Trophoblast cell (in vitro differentiated cells and primary cell): Measurements from ENCODE around the gene CACNA2D3.

Experiments used
- DNase-seq, 2 donors: peaks; one replicate each; pipeline ENCODE4 v3.0.0-alpha.2; 2016
- H2AFZ ChIP-seq: 2 replicates; pipeline ENCODE4 v1.6.1; 2013; ENCODE audit warnings: low read length, moderate library complexity, mild to moderate bottlenecking; ENCODE audit not compliant: insufficient read depth, poor library complexity
- H2AK5ac ChIP-seq: 2 replicates; pipeline ENCODE4 v1.6.1; 2013; ENCODE audit warnings: mild to moderate bottlenecking, low read length
- H2BK120ac ChIP-seq: 2 replicates; pipeline ENCODE4 v1.6.1; 2013; ENCODE audit warnings: low read length, mild to moderate bottlenecking, moderate library complexity; ENCODE audit not compliant: insufficient read depth, poor library complexity
- H2BK12ac ChIP-seq: 2 replicates; pipeline ENCODE4 v1.6.1; 2013; ENCODE audit warnings: mild to moderate bottlenecking, low read length, moderate library complexity
- H2BK5ac ChIP-seq: 2 replicates; pipeline ENCODE4 v1.6.1; 2013; ENCODE audit warnings: low read length, low read depth, moderate library complexity, mild to moderate bottlenecking; ENCODE audit not compliant: poor library complexity
- H3K14ac ChIP-seq: 2 replicates; pipeline ENCODE4 v1.6.1; 2013; ENCODE audit warnings: mild to moderate bottlenecking, low read length
- H3K18ac ChIP-seq: 2 replicates; pipeline ENCODE4 v1.6.1; 2013; ENCODE audit warnings: mild to moderate bottlenecking, low read length
- H3K23ac ChIP-seq: 2 replicates; pipeline ENCODE4 v1.6.1; 2013; ENCODE audit warnings: low read length
- H3K27ac ChIP-seq: 2 replicates; pipeline ENCODE4 v1.5.1; 2013; ENCODE audit warnings: low read depth, mild to moderate bottlenecking, inconsistent platforms, low read length, moderate library complexity
- H3K27me3 ChIP-seq: 2 replicates; pipeline ENCODE4 v1.6.1; 2013; ENCODE audit warnings: inconsistent platforms, mild to moderate bottlenecking, low read length, moderate library complexity; ENCODE audit not compliant: insufficient read depth
- H3K36me3 ChIP-seq, 2 experiments: 1 replicate in 1 of 2; 2 replicates in 1 of 2; pipeline ENCODE4 v1.6.1; 2013; ENCODE audit warnings: low read length in 2 of 2, mild to moderate bottlenecking in 2 of 2, moderate library complexity in 1 of 2; ENCODE audit not compliant: insufficient read depth in 2 of 2, control insufficient read depth in 1 of 2
- H3K4ac ChIP-seq: 2 replicates; pipeline ENCODE4 v1.6.1; 2013; ENCODE audit warnings: low read depth, mild to moderate bottlenecking, low read length, moderate library complexity
- H3K4me1 ChIP-seq, 2 experiments: 1 replicate in 1 of 2; 2 replicates in 1 of 2; pipeline ENCODE4 v1.6.1; 2013; ENCODE audit warnings: low read length in 2 of 2, mild to moderate bottlenecking in 2 of 2, moderate library complexity in 1 of 2; ENCODE audit not compliant: insufficient read depth in 2 of 2, control insufficient read depth in 1 of 2
- H3K4me2 ChIP-seq: 2 replicates; pipeline ENCODE4 v1.6.1; 2013; ENCODE audit warnings: inconsistent platforms, mild to moderate bottlenecking, low read length, moderate library complexity
- H3K4me3 ChIP-seq: 2 replicates; pipeline ENCODE4 v1.5.1; 2013; ENCODE audit warnings: mild to moderate bottlenecking, low read depth, low read length, inconsistent platforms
- H3K79me1 ChIP-seq: one replicate; pipeline ENCODE4 v1.6.1; 2013; ENCODE audit warnings: low read length
- H3K79me2 ChIP-seq: 2 replicates; pipeline ENCODE4 v1.6.1; 2013; ENCODE audit warnings: low read length, mild to moderate bottlenecking; ENCODE audit not compliant: control insufficient read depth, insufficient read depth, poor library complexity
- H3K9ac ChIP-seq: 2 replicates; pipeline ENCODE4 v1.6.1; 2013; ENCODE audit warnings: mild to moderate bottlenecking, low read length
- H3K9me3 ChIP-seq: 2 replicates; pipeline ENCODE4 v1.6.1; 2013; ENCODE audit warnings: low read depth, mild to moderate bottlenecking, control low read depth, inconsistent platforms, low read length; ENCODE audit not compliant: insufficient read depth
- H4K12ac ChIP-seq: 2 replicates; pipeline ENCODE4 v1.6.1; 2013; ENCODE audit warnings: low read depth, mild to moderate bottlenecking, low read length, moderate library complexity
- H4K8ac ChIP-seq: 2 replicates; pipeline ENCODE4 v1.6.1; 2013; ENCODE audit warnings: low read depth, mild to moderate bottlenecking, low read length, moderate library complexity
- H4K91ac ChIP-seq: one replicate; pipeline ENCODE4 v1.6.1; 2013; ENCODE audit warnings: low read depth, mild to moderate bottlenecking, low read length, moderate library complexity
- WGBS: extraction: QIAGEN DNeasy Blood & Tissue Kit; methylation state at CpG from one replicate; pipeline ENCODE4 v1.1.7; 2013; ENCODE audit warnings: missing lambda C conversion rate; ENCODE audit not compliant: insufficient read length, insufficient coverage; ENCODE audit errors: extremely low coverage; 5-methylcytosine and 5-hydroxymethylcytosine counted together

The CACNA2D3 gene

DNA sequence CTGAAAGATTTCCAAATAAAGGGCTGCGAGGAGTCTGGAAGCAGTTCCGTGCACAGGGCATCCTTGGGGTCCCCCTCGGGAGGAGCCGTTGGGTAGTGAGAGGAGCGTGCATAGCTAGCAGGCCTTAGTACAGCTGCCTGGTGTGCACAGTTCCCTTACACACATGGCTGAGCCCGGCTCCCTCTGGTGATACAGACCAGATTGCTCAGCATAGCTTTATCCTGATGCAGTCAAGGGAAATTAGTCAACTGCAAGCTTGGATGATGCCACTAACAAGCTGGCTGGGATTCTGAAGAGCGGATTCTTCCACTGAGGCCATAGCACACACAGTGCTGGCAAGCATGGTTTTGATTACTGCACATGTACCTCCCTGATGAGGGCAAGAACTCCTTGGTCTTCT is 456.1 kb downstream of the CACNA2D3 start:
- H3K4ac ChIP-seq = no peak overlapping the region
- peaks cover 0 to 3% of the 10 kb centered on the region in 2 experiments for H3K4me1 ChIP-seq
- no peak overlapping the region for H2BK5ac ChIP-seq
- H3K36me3 ChIP-seq = no peaks in the 10 kb centered on the region
- H2BK120ac ChIP-seq = no peak overlapping the region
- no peak overlapping the region for H2AFZ ChIP-seq
- H2AK5ac ChIP-seq = no peak overlapping the region
- no peak overlapping the region for H4K8ac ChIP-seq
- no peak overlapping the region for H4K91ac ChIP-seq
- H2BK12ac ChIP-seq = no peak overlapping the region
- no peaks in the 10 kb centered on the region for H3K9me3 ChIP-seq
- no peak overlapping the region for H3K23ac ChIP-seq
- no peak overlapping the region for H3K4me2 ChIP-seq
- no peak overlapping the region for H3K14ac ChIP-seq
- no peak overlapping the region for H4K12ac ChIP-seq
- no peaks in the 10 kb centered on the region for H3K27me3 ChIP-seq
- no peak overlapping the region for H3K4me3 ChIP-seq
- no peaks in the 10 kb centered on the region for H3K79me1 ChIP-seq
- no peak overlapping the region for H3K18ac ChIP-seq
- H3K27ac ChIP-seq = no peak overlapping the region
- H3K79me2 ChIP-seq = no peaks in the 10 kb centered on the region
- WGBS = no CpG with 5 or more reads among the region's 7 CpGs
- no peak for DNase-seq
- H3K9ac ChIP-seq = no peak overlapping the region

DNA sequence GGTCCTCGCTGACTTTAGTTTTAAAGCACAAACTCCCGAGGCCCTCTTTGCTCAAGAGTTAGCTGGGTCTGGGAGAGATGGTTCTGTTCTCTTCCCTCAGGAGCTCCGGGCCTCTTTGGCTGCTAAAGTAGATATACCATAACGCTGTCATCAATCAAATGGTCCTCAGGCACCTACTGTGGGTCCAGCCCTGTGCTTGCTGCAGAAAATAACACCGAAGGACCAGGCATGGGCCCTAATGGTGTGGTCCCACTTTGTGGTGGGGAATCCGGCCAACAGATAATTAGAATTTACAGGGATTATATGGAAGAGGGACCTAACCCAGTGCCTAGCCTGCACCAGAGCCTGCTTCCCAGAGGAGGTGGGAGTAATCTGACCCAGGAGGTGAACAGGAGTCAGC is 458.1 kb downstream of the CACNA2D3 start:
- H3K4me1 ChIP-seq = peaks cover 0 to 3% of the 10 kb centered on the region in 2 experiments
- H3K79me2 ChIP-seq = no peaks in the 10 kb centered on the region

DNA sequence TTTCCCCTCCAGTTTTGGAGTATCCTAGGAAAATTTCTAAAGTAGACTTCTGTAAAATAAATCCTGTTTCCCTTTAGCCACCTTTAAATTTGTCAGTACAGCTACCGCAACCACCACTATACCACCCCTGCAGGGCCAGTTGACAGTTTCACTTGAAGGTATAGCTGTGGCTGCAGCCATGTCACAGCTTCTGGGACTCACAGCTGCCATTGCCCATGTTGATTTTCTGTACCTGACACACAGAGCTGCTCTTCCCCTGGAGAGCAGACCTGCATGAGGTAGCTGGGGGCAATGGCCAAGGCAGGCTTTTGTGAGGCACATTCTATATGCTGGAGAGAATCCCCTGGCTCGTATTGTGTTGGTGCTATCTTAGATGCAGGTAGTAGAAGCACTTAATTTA is 460.1 kb downstream of the CACNA2D3 start:
- Histone ChIP-seq H3K4ac (no peak overlapping the region), H3K4me2 (no peak overlapping the region), H3K27ac (no peak overlapping the region), H3K4me1 (no peaks in the 10 kb centered on the region), H3K36me3 (no peaks in the 10 kb centered on the region), H3K9ac (no peak overlapping the region), H4K8ac (no peak overlapping the region), H2BK5ac (no peak overlapping the region), H3K4me3 (no peak overlapping the region), H3K79me1 (no peaks in the 10 kb centered on the region), H3K14ac (no peak overlapping the region), H4K91ac (no peak overlapping the region), H2BK12ac (no peak overlapping the region), H3K9me3 (no peaks in the 10 kb centered on the region), H2BK120ac (no peak overlapping the region), H3K27me3 (no peaks in the 10 kb centered on the region), H2AK5ac (no peak overlapping the region), H3K79me2 (no peaks in the 10 kb centered on the region), H3K23ac (no peak overlapping the region), H3K18ac (no peak overlapping the region), H4K12ac (no peak overlapping the region), H2AFZ (no peak overlapping the region)
- no peak for DNase-seq
- WGBS = no CpG with 5 or more reads among the region's 2 CpGs

More for the DNA sequence above, 458.1 kb downstream of the CACNA2D3 start:
- Histone ChIP-seq H3K14ac (no peak overlapping the region), H3K4me3 (no peak overlapping the region), H3K4me2 (no peak overlapping the region), H3K23ac (no peak overlapping the region), H3K9ac (no peak overlapping the region), H3K36me3 (no peaks in the 10 kb centered on the region), H2BK5ac (no peak overlapping the region), H3K27ac (no peak overlapping the region), H4K8ac (no peak overlapping the region), H4K91ac (no peak overlapping the region), H3K27me3 (no peaks in the 10 kb centered on the region), H2AFZ (no peak overlapping the region), H3K9me3 (no peaks in the 10 kb centered on the region), H2AK5ac (no peak overlapping the region), H3K18ac (no peak overlapping the region), H4K12ac (no peak overlapping the region), H3K4ac (no peak overlapping the region), H2BK120ac (no peak overlapping the region), H3K79me1 (no peaks in the 10 kb centered on the region), H2BK12ac (no peak overlapping the region)
- no peak for DNase-seq
- no CpG with 5 or more reads among the region's 6 CpGs for WGBS

DNA sequence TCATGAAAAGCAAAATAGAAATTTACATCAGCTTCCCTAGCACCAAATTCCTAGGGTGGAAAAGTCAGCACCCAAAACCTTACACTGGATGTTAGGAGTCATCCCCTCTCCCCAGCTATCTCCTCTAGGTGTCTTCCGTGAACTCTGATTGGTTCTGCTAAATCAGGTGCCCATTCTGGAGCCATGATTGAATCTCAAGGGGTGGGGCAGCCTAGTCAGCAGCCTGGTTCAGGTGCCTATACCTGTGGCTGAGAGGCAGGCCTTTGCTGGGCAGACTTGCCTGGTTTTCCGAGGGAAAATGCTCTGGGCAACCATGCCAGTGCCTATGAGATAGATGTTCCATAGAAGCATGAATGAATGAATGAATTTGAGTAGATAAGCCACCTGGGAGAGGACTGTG is 468.8 kb downstream of the CACNA2D3 start:
- no peak overlapping the region for H2AK5ac ChIP-seq
- no peak overlapping the region for H3K9ac ChIP-seq
- H3K36me3 ChIP-seq = no peaks in the 10 kb centered on the region
- no CpG with 5 or more reads among the region's 2 CpGs for WGBS
- no peak overlapping the region for H3K4me3 ChIP-seq
- H4K8ac ChIP-seq = no peak overlapping the region
- no peak overlapping the region for H4K91ac ChIP-seq
- no peaks in the 10 kb centered on the region for H3K27me3 ChIP-seq
- no peak overlapping the region for H2AFZ ChIP-seq
- no peak overlapping the region for H4K12ac ChIP-seq
- H3K79me2 ChIP-seq = no peaks in the 10 kb centered on the region
- H3K18ac ChIP-seq = no peak overlapping the region
- H3K9me3 ChIP-seq = no peaks in the 10 kb centered on the region
- no peaks in the 10 kb centered on the region for H3K79me1 ChIP-seq
- no peak overlapping the region for H2BK5ac ChIP-seq
- no peak overlapping the region for H3K14ac ChIP-seq
- no peak overlapping the region for H2BK12ac ChIP-seq
- H3K27ac ChIP-seq = no peak overlapping the region
- no peak overlapping the region for H3K4me2 ChIP-seq
- H2BK120ac ChIP-seq = no peak overlapping the region
- H3K23ac ChIP-seq = no peak overlapping the region
- no peak overlapping the region for H3K4ac ChIP-seq
- DNase-seq = no peak
- no peaks in the 10 kb centered on the region for H3K4me1 ChIP-seq
